ENCODE data around the gene GRB14. TPM values are rescaled to one million over a fixed set of nuclear protein-coding genes. Genes with fewer than 3 reads are reported as not detected.
A peak's percentile ranks its signal among the peaks of the same experiment; 100 is the strongest.

The GRB14 gene
- total RNA-seq, 2 experiments from 2014 or later = not detected

GRCh38 chr2:164496881-164497280 is 124.4 kb downstream of the GRB14 start:
- Histone ChIP-seq H3K9me3 (ENCODE audit: low read length) (no peaks in the 10 kb centered on the region), H3K4me1 (ENCODE audit: insufficient read depth, low read length, poor library complexity, severe bottlenecking) (no peaks in the 10 kb centered on the region), H3K36me3 (ENCODE audit: insufficient read depth, low read length) (no peaks in the 10 kb centered on the region), H2AFZ (ENCODE audit: low read length) (no peak overlapping the region), H3K9me2 (ENCODE audit: insufficient read depth, low read length) (no peaks in the 10 kb centered on the region), H3K4me2 (ENCODE audit: low read length) (no peak overlapping the region), H4K20me1 (ENCODE audit: insufficient read depth, low read length) (no peaks in the 10 kb centered on the region), H3K27ac (ENCODE audit: low read depth, low read length, poor library complexity, severe bottlenecking) (no peak overlapping the region), H3K79me2 (ENCODE audit: insufficient read depth, low read depth, low read length) (no peaks in the 10 kb centered on the region), H3K4me3 (ENCODE audit: low read depth, low read length, poor library complexity, severe bottlenecking) (no peak overlapping the region)
- intact Hi-C loops (cut with micrococcal nuclease; ENCODE audit: unreplicated experiment) = no loop called here
- TF ChIP-seq EZH2phosphoT487 (IDR thresholded peaks at IDR 0.05; ENCODE audit: borderline replicate concordance, low read depth, low read length) (no peak), CTCF (conservative IDR thresholded peaks at IDR 0.05; ENCODE audit: low read length) (no peak)
- no peak for DNase-seq (ENCODE audit: low spot score)
- ChIA-PET POLR2A (interaction anchor here (0.7 to 0.8 kb wide), 2 partner anchors 66 to 1630 kb away, joined by 3 read pairs; no protein-coding TSS in a partner anchor), CTCF (ENCODE audit: unreplicated experiment) (no interaction called here)
- no TSS peak for BruUV-seq (replicated peaks)

GRCh38 chr2:164496421-164496820 is 124.9 kb downstream of the GRB14 start:
- H3K27ac ChIP-seq (ENCODE audit: low read depth, low read length, poor library complexity, severe bottlenecking) = no peak overlapping the region
- TF ChIP-seq EZH2phosphoT487 (IDR thresholded peaks at IDR 0.05; ENCODE audit: borderline replicate concordance, low read depth, low read length) = no peak
- TF ChIP-seq CTCF (conservative IDR thresholded peaks at IDR 0.05; ENCODE audit: low read length) = no peak
- H3K36me3 ChIP-seq (ENCODE audit: insufficient read depth, low read length) = no peaks in the 10 kb centered on the region
- H3K9me3 ChIP-seq (ENCODE audit: low read length) = no peaks in the 10 kb centered on the region
- no peaks in the 10 kb centered on the region for H3K79me2 ChIP-seq (ENCODE audit: insufficient read depth, low read depth, low read length)
- POLR2A ChIA-PET = interaction anchor here (0.7 kb wide), 1 partner anchor 1631 kb away, joined by 3 read pairs; no protein-coding TSS in a partner anchor
- CTCF ChIA-PET (ENCODE audit: unreplicated experiment) = no interaction called here
- no peaks in the 10 kb centered on the region for H4K20me1 ChIP-seq (ENCODE audit: insufficient read depth, low read length)
- H3K9me2 ChIP-seq (ENCODE audit: insufficient read depth, low read length) = no peaks in the 10 kb centered on the region
- no TSS peak for BruUV-seq (replicated peaks)
- H3K4me2 ChIP-seq (ENCODE audit: low read length) = no peak overlapping the region
- DNase-seq (ENCODE audit: low spot score) = no peak
- H3K4me3 ChIP-seq (ENCODE audit: low read depth, low read length, poor library complexity, severe bottlenecking) = no peak overlapping the region
- no peak overlapping the region for H2AFZ ChIP-seq (ENCODE audit: low read length)
- H3K4me1 ChIP-seq (ENCODE audit: insufficient read depth, low read length, poor library complexity, severe bottlenecking) = no peaks in the 10 kb centered on the region
- intact Hi-C loops (cut with micrococcal nuclease; ENCODE audit: unreplicated experiment) = no loop called here

GRCh38 chr2:164495491-164496223 is 125.6 kb downstream of the GRB14 start:
- POLR2A ChIA-PET = no interaction called here
- Histone ChIP-seq H3K9me3 (ENCODE audit: low read length) (no peaks in the 10 kb centered on the region), H3K79me2 (ENCODE audit: insufficient read depth, low read depth, low read length) (no peaks in the 10 kb centered on the region), H3K4me2 (ENCODE audit: low read length) (no peak overlapping the region), H3K9me2 (ENCODE audit: insufficient read depth, low read length) (no peaks in the 10 kb centered on the region), H3K27ac (ENCODE audit: low read depth, low read length, poor library complexity, severe bottlenecking) (no peak overlapping the region), H3K36me3 (ENCODE audit: insufficient read depth, low read length) (no peaks in the 10 kb centered on the region), H4K20me1 (ENCODE audit: insufficient read depth, low read length) (no peaks in the 10 kb centered on the region), H3K4me1 (ENCODE audit: insufficient read depth, low read length, poor library complexity, severe bottlenecking) (no peaks in the 10 kb centered on the region), H3K4me3 (ENCODE audit: low read depth, low read length, poor library complexity, severe bottlenecking) (no peak overlapping the region), H2AFZ (ENCODE audit: low read length) (no peak overlapping the region)
- intact Hi-C loops (cut with micrococcal nuclease; ENCODE audit: unreplicated experiment) = no loop called here
- BruUV-seq (replicated peaks) = no TSS peak
- TF ChIP-seq EZH2phosphoT487 (IDR thresholded peaks at IDR 0.05; ENCODE audit: borderline replicate concordance, low read depth, low read length) (no peak), CTCF (conservative IDR thresholded peaks at IDR 0.05; ENCODE audit: low read length) (peak; percentile 53)
- no peak for DNase-seq (ENCODE audit: low spot score)
- CTCF ChIA-PET (ENCODE audit: unreplicated experiment) = no interaction called here
